GM19193 (cell line): ENCODE results near the gene ANO7.

Source experiments
- POLR2A ChIP-seq: IDR thresholded peaks from 4 replicates; pipeline ENCODE4 v1.6.1; 2011; ENCODE audit not compliant: insufficient read depth, insufficient read length; ENCODE audit errors: extremely low read depth

The ANO7 gene

DNA sequence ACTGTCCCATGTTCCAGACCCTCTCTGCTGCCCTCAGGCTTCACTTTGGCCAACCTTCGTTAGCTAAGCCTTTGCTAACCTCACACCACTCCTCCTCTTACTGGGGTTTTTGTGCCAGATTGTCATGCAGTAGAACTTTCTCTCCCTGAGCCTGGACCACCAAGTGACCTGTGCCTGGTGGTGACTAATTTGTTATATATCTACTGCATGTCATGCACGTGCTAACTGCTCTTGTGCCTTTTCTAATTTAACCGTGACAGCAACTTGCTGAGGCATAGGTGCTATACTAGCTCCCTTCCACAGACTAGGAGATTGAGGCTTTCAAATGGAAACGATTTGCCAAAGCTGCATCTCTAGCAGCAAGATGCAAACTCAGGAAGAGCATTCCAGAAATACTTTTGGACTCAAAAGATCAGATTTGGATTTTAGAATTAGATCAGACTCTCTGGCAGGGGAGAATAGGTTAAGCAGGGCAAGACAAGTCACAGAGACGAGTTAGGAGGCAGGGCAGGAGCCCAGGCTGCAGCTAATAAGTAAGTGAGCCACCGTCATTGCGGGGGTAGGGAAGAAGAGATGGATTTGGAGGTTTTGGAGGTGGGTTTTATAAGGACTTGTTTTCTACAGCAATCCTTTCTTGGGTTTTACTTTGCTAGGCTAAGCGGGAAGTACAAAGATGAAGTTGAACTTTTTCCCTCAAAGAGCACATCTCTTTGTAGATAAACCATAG is 36.4 kb upstream of the ANO7 start:
- no peak for TF ChIP-seq POLR2A

DNA sequence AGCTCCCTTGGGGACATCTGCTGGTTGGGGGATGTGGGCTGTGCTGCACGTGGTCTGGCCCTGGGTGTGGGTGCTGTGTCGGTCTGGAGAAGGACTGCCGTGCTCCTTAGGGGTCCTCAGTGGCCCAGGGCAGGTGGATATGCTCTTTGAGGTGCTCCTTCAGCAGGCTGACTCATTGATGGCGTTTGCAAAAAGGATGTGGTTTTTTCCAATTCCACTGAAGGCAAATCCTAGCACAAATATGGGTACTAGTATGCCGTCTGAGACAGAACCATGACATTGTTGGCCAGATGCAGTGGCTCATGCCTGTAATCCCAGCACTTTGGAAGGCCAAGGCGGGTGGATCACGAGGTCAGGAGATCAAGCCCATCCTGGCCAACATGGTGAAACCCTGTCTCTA is 34.9 kb upstream of the ANO7 start:
- no peak for TF ChIP-seq POLR2A

DNA sequence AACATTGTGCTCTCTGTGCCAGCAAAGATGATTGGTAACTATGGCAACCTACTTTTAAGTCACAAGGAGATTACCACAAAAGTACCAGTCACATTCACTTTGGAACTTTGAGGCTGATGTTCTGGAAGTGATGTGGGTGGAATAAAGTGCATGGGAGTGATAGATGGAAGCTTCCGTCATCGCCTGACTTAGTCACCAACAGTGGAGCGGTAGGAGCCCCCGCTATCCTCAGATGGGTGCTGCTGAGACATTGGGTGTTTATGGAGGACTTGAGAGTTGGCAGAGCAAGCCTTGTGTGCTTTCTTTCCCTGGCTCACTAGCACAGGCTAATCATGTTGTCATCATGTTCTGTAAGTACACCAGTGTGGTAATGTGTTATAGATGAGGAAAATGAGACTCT is 33.6 kb upstream of the ANO7 start:
- no peak for TF ChIP-seq POLR2A

DNA sequence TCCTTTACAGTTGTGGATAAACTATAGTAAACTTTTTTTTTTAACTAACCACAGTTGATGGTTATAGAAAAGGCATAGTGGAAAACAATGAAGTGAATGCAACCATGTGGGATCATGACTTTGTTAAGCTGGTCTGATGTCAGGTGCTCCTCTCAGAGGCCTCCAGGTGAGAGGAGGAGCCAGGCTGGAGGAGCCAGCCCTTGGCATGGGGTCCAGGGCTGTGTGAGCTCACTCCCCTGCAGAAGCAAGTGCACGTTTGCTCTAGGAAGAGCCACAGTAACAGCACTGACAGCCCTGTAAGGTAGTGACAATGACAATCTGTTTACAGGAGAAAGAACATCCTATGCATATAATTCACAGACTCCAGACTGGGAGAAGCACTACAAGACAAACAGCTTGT is 32.5 kb upstream of the ANO7 start:
- no peak for TF ChIP-seq POLR2A

DNA sequence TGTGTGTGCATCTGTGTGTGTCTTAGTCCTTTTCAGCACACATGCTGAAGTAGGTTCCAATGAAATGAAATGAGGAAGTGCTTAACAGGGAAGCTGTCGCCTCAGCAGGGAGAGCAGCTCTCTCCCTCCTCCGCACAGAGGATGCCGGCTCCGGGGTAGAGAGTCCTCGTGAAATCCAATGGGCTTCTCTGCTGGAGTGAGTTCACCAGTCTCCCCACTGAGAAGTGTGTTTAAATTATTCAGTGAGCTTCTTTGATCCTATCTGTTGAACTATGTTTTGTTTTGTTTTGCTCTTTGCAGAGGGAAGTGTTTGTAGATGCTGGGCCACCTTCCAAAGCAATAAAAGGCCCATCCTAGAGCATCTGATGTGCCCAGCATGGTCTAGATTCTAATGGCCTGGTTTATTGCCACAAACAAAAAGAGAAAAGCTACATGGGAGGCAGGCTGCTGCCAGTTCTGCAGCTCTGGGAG is 31.5 kb upstream of the ANO7 start:
- no peak for TF ChIP-seq POLR2A

DNA sequence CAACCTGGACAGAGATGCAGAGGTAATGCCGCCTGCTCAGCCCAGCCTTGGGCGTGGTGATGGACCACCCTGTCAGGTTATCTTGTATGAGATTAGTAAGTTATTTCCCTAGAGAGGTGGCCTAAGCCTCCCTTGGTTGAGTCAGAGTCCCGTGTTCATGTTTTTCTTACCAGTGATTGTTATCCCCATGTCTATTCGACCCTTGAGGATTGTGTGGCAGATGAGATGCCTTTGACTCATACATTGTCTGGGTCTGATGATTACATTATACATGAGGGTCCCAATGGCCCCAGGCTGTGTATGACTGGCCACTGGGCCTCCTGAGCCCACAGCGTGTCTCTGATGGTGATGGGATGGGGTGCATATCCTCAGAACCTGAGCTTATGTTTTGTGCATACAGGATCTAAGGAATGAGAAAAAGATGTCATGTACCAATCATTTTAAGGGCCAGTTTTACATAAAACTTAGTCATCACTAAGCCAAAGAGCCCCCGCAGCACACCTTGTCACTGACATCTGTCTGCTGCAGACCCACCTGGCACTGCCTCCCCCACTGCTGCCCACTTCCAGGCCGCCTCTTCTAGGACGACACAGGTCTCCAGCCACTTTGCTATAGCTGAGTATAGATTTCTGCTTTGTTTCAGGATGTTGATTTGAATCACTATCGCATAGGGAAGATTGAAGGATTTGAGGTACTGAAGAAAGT is 30.5 kb upstream of the ANO7 start:
- no peak for TF ChIP-seq POLR2A

DNA sequence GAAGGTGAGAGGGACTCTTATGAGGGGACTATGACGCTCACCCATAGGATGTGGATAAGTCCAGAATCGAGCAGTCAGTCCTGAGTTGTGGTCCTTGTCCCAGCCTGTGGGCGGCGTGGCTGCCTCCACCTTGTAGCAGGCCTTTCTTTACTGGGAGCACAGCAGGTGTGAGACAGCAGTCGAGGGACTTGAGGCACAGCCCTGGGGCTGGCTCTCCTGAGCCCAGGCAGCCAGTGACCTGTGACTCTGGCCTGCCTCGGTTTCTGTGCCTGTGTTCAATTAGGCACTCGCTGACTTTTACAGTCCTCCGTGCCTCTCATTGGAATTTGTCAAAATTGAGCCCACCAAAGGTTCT is 30.0 kb upstream of the ANO7 start:
- no peak for TF ChIP-seq POLR2A

DNA sequence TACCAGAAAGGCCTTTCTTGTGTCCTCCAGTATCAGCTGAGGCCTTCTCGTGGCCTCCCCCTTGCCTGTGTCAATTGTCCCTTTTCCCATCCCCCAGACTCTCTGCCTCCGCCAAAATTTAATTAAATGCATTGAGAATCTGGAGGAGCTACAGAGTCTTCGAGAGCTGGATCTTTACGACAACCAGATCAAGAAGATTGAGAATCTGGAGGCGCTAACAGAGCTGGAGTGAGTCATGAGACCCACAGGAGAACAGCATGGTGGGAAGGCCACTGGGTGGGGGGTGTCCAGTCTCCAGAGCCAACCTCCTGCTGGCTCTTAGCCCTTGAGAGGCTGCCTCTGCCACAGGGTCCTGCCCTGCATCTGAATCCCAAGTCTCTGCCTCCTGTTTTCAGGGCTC is 29.4 kb upstream of the ANO7 start:
- no peak for TF ChIP-seq POLR2A

DNA sequence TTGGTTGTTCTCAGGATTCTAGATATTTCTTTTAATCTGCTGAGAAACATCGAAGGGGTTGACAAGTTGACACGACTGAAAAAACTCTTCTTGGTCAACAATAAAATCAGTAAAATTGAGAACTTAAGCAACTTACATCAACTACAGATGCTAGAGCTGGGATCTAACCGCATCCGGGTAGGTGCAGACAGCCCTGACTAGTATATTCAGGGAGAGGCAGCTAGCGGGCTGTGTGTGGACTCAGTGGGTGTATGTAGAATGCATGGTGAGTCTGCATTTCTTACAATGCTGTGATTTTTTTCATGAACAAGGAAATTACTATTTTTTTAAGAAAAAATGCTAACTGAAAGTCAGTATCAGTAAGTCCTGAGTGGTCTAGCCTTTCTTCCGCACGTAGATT is 28.2 kb upstream of the ANO7 start:
- TF ChIP-seq POLR2A: no peak

DNA sequence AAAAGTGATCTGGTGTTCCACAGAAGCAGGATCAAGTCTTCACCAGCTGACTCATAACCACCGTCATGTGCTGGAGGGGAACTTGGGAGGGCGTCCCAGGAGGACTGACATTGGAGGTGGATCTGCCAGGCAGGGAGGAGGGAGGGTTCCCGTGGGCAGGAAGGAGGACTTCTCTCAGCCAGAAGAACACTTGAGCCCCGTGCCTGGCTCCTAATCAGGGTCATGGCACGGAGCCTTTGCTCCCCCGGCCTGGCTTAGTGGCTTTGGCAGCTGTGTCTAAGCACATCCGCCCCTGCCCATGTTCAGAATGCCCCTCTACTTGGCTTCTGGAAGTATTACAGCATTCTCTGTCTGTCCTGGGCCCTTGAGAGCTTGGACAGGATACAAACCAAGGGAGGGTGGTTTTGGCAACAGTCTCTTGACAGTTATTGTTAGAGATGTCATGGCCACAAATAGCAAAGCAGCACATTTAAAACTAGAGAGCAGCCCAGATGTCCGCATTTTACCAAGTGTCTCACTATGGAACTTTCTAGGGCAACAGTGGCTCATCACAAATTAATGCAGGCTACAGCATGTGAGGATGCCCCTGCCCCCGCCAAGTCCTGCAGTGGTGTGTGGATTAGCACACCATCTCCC is 26.7 kb upstream of the ANO7 start:
- no peak for TF ChIP-seq POLR2A

DNA sequence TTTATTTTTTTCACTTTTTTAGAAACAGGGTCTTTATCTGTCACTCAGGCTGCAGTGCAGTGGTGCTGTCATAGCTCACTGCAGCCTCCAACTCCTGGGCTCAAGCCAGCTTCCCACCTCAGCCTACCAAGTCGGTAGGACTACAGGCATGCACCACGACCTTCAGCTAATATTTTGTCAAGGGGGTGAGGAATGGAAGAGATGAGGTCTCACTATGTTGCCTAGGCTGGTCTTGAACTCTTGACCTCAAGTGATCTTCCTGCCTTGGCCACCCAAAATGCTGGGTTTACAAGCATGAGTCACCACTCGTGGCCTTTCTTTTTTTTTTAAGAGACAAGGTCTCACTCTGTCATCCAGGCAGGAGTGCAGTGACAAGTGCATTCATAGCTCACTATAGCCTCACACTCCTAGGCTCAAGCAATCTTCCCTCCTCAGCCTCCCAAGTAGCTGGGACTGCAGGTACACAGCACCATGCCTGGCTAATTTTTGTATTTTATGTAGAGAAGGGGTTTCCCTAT is 24.8 kb upstream of the ANO7 start:
- no peak for TF ChIP-seq POLR2A

DNA sequence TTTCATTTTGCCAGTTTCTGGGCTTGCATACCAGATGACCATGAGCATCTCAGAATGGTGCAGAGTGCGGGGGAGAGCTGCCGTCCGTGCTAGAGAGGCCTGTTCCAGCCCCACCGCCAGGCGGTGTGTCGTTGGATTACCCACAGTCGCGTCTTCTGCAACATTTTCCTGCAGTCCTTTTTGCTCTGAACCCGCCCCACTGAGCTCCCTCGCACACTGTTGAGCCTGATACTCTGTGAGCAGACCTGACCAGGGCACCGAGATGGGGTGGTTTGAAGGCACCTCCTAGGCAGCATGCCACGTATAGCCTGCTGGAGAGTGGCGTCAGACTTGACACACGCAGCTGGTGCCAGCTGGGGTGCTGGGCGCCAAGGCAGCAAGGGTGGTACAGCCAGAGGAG is 20.1 kb upstream of the ANO7 start:
- TF ChIP-seq POLR2A: no peak

DNA sequence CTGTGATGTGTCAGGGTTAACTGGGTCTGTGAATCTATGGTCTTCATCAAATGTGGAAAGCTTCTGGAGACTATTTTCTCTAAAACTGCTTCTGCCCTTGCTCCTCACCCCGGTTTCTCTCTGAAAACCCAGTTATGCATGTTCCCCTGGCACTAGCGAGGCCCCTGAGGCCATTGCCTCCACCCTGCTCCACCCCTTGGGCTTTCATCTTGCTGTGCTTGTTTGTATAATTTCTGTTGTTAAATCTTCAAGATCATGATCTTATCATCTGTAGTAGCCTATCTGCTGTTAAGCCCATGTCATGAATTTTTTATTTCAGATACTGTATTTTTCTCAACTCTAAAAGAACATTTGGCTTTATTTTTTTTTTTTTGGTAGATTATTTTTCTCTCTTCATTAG is 14.9 kb upstream of the ANO7 start:
- no peak for TF ChIP-seq POLR2A

DNA sequence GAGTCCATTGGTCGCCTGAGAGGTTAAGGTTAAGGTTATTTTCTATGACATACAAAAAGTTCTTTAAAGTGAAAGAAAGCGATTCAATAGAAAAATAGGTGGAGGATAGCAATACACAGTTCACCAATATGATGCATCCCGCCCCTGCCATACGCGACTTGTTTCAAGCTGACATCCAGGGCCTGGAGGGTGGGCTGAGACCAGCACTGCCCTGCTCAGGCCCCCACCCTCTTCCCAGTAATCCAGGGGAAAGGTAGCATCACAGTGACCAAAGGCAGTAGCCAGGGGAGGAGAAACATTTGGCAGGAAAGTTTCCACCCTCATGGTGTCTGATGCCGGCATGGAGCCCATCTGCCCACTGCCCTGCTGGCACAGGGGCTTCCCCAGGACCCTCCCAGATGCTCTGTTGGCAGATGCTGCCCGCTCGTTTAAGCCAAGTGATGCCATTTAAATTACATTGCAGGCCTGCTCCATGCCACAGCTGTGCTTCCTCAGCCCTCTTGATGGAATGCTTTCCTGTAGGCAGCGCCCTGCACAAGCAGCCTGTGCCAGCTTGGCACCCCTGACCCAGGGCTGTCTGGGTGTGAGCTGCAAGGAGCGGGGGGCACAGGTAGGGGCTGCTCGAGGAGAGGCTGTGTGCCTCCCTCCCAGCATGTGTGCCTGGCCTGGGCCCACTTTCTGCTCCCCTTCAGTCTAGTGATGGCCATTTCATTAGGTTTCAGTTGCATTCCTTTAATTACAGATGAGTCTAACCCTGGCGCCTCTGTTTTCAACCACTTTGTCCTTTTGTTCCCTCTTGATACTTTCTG is 10.7 kb upstream of the ANO7 start:
- TF ChIP-seq POLR2A: no peak

DNA sequence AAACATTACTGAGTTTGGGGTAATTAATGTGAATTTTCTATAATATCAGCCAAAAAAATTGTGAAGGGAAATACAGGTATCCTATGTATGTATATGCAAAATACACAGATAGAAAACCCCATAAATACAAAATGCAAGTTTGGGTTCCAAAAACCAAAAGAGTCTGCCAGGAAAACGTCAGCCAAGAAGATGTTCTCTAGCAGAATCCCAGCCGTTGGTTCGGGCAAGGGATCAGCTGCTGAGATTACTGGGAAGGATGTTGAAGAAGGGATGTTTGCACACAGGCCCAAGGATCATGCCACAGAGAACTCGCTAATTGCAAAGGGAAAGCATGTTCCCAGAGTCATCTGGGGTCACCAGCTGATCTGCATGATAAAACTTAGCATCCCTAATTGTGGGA is 9.5 kb upstream of the ANO7 start:
- no peak for TF ChIP-seq POLR2A
